BJ (cell line): ENCODE data around the gene TBCCD1. TPM values are rescaled to one million over a fixed set of nuclear protein-coding genes. Genes with fewer than 3 reads are reported as not detected.

Experiments
- CTCF ChIA-PET: fragments of 350-600 bp; formaldehyde crosslinking; extraction: SDS; loops from one replicate; lab custom pipeline; 2021; ENCODE audit warnings: antibody characterized with exemption, inconsistent platforms; lab: Yijun Ruan, JAX
- POLR2A ChIA-PET: fragments of 300-600 bp; sonication (Branson Sonifier 250); formaldehyde crosslinking; extraction: SDS; loops from one replicate; lab custom pipeline; 2021; ENCODE audit warnings: antibody characterized with exemption; lab: Charles Lee
- DNase-seq: peaks from one replicate; pipeline ENCODE4 v3.0.0-alpha.2; 2011; ENCODE audit warnings: low read depth
- H3K27me3 ChIP-seq: 2 replicates; pipeline ENCODE4 v1.6.0; 2011; ENCODE audit warnings: low read length; ENCODE audit not compliant: control insufficient read depth, insufficient read depth
- H3K36me3 ChIP-seq: 2 replicates; pipeline ENCODE4 v1.5.1; 2011; ENCODE audit warnings: low read length; ENCODE audit not compliant: control insufficient read depth, insufficient read depth
- H3K4me3 ChIP-seq: 2 replicates; pipeline ENCODE4 v1.5.1; 2011; ENCODE audit warnings: low read depth, mild to moderate bottlenecking, control low read depth, low read length
- polyA plus RNA-seq: library from polyadenylated mRNA; depleted of rRNA; stranded (reverse); fragments of >200 nt; gene quantifications from 2 replicates; pipeline ENCODE4 v1.2.3, GENCODE V29; 2011
- TF ChIP-seq, protein P1 (sequence below): IDR thresholded peaks from 2 replicates; pipeline ENCODE4 v1.5.1; 2011; ENCODE audit warnings: low read depth, mild to moderate bottlenecking, control low read depth, inconsistent platforms, low read length, moderate library complexity; ENCODE audit not compliant: insufficient read depth

The TBCCD1 gene
- polyA plus RNA-seq, 1 experiment, result 8.3 TPM

DNA sequence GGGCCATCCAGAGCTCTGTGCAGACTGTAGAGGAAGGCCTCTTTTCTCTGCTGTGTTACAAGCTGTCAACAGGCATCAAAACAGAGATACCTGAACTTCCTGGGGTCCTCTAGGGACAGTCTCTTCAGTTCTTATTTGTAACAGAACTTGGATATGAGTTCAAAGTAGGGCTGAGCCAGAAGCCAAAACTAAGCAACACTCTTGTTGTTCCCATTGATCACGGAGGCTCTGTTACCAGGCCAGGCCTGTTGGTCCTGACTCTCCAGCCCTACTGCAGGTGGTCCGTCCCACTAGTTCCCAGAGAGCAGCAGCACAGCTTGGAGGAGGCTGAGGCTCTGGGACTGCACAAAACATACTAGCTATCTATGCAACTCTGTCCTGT is 32.6 kb upstream of the TBCCD1 start:
- ChIA-PET CTCF (interaction anchor here (6.7 kb wide), 1 partner anchor 16 kb away, joined by 51 read pairs; no protein-coding TSS in a partner anchor), POLR2A (no interaction called here)
- DNase-seq, result no peak
- TF ChIP-seq, protein P1, sequence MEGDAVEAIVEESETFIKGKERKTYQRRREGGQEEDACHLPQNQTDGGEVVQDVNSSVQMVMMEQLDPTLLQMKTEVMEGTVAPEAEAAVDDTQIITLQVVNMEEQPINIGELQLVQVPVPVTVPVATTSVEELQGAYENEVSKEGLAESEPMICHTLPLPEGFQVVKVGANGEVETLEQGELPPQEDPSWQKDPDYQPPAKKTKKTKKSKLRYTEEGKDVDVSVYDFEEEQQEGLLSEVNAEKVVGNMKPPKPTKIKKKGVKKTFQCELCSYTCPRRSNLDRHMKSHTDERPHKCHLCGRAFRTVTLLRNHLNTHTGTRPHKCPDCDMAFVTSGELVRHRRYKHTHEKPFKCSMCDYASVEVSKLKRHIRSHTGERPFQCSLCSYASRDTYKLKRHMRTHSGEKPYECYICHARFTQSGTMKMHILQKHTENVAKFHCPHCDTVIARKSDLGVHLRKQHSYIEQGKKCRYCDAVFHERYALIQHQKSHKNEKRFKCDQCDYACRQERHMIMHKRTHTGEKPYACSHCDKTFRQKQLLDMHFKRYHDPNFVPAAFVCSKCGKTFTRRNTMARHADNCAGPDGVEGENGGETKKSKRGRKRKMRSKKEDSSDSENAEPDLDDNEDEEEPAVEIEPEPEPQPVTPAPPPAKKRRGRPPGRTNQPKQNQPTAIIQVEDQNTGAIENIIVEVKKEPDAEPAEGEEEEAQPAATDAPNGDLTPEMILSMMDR, result no peak
- Histone ChIP-seq H3K27me3 (peaks cover 1% of the 10 kb centered on the region; the same call in 1 of the 2 replicates), H3K36me3 (no peaks in the 10 kb centered on the region), H3K4me3 (no peak overlapping the region)

DNA sequence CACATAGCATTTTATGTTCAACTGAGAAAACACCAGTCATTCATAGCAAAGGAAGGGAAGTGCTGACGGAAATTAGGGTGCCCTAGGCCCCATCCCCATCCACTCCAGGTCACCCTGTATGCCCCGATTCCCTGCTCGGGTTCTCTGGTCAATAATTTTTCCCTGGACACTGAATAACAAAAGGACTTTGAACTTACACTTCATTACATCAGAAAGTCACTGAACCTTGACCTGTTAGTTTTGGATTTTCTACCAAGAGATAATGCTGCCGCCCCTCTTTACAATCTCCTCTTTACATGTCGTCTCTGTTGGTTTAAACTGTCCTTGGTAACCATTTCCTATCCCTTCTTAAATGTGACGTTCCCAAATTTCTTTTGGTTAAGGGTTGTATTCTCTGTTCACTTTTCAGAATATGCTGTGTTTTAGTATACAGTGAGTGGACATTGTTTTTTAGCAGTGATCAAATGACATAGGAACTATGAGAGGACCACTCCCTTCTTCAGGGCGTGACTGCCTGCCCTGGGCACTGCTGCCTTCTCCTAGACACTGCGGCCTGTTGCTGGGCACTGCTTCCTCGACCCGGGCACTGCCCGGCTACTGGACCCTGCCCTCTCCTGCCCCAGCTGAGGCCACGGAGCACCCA is 32.1 kb upstream of the TBCCD1 start:
- DNase-seq, result no peak
- POLR2A ChIA-PET, result no interaction called here
- no peak overlapping the region for H3K4me3 ChIP-seq
- no peaks in the 10 kb centered on the region for H3K36me3 ChIP-seq
- peaks cover 2% of the 10 kb centered on the region; the same call in 1 of the 2 replicates for H3K27me3 ChIP-seq
- TF ChIP-seq, protein P1, result no peak
- CTCF ChIA-PET, result interaction anchor here (3.3 to 6.7 kb wide), 2 partner anchors 16 to 17 kb away, joined by 19 to 51 read pairs; no protein-coding TSS in a partner anchor

DNA sequence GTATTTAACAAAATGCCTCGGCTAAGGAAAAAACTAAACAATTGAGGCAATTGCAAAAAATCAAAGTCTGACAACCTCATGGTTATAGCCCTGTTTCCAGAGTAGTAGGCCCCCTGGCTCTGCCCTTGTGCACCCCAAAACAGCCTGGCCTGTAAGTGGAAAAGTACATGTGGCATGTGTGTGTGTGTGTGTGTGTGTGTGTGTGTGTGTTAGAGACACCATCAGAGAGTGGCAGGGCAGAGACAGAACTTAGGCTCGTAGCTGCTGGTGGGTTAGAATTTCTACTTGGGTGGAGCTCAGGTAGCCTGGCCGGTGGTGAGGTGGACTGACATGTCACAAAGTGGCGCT is 31.6 kb upstream of the TBCCD1 start:
- no peak for DNase-seq
- Histone ChIP-seq H3K36me3 (no peaks in the 10 kb centered on the region), H3K27me3 (peaks cover 2% of the 10 kb centered on the region; the same call in 1 of the 2 replicates), H3K4me3 (no peak overlapping the region)
- POLR2A ChIA-PET, result no interaction called here
- CTCF ChIA-PET, result interaction anchor here (3.3 kb wide), 1 partner anchor 17 kb away, joined by 19 read pairs; no protein-coding TSS in a partner anchor
- TF ChIP-seq, protein P1, result no peak

DNA sequence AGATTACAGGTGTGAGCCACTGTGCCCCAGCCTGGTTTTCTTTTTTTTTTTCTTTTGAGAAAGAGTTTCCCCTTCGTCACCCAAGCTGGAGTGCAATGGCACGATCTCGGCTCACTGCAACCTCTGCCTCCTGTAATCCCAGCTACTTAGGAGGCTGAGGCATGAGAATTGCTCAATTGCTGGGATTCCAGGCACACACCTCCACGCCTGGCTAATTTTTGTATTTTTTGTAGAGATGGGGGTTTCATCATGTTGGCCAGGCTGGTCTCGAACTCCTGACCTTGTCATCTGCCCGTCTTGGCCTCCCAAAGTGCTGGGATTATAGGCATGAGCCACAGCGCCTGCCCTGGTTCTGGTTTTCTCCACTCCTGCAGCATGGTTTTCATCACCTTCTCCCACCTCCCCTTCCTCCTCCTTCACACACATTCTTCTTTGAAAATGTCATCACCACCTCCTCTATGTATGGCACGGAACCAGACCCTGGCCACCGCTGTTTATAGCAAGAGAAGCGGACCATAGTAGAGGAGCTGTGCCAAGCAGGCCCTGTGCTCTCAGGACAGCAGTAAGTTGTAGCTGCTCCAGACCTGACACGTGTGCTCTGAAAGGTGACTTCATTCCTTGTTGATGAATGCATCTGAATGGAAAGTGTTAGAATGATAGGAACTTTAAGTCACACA is 31.1 kb upstream of the TBCCD1 start:
- Histone ChIP-seq H3K4me3 (no peak overlapping the region), H3K27me3 (peaks cover 2% of the 10 kb centered on the region; the same call in 1 of the 2 replicates), H3K36me3 (no peaks in the 10 kb centered on the region)
- no peak for DNase-seq
- ChIA-PET POLR2A (no interaction called here), CTCF (interaction anchor here (3.3 kb wide), 1 partner anchor 18 kb away, joined by 19 read pairs; no protein-coding TSS in a partner anchor)
- TF ChIP-seq, protein P1, result no peak

DNA sequence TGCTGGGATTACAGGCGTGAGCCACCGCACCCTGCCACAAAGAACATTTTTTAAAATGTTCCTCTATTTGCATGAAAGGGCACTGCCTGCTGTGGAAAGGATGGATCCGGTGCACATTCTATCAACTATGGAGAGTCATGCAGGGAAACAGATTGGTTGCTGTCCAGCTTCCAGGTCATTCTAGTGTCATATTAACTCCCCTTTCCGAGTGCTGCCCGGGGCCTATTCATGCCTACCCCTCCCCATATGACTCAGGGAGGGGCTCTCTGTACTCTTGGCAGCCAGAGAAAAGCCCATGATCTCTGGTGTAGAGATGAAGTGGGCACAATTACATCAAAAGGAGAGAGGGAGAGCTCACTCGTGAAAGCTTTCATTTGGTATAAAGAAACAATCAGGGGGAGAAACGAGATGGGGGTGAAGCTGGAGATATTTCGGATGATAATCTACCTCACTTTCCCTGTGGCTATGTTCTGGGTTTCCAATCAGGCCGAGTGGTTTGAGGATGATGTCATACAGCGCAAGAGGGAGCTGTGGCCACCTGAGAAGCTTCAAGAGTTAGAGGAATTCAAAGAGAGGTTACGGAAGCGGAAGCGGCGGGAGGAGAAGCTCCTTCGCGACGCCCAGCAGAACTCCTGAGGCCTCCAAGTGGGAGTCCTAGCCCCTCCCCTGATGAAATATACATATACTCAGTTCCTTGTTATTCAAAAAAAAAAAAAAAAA is 29.6 kb upstream of the TBCCD1 start:
- POLR2A ChIA-PET, result interaction anchor here (0.5 to 0.7 kb wide), 3 partner anchors 18 to 868 kb away, joined by 5 to 15 read pairs (median 7); no protein-coding TSS in a partner anchor

More for the DNA sequence above, 29.6 kb upstream of the TBCCD1 start:
- no peaks in the 10 kb centered on the region for H3K36me3 ChIP-seq
- TF ChIP-seq, protein P1, result no peak
- no peak overlapping the region for H3K4me3 ChIP-seq
- CTCF ChIA-PET, result interaction anchor here (1.0 to 3.3 kb wide), 2 partner anchors 19 to 225 kb away, joined by 3 to 19 read pairs; no protein-coding TSS in a partner anchor
- peaks cover 2% of the 10 kb centered on the region; the same call in 1 of the 2 replicates for H3K27me3 ChIP-seq
- no peak for DNase-seq
